ENCODE data around the gene RIPOR3.
"Not testable (repeated sequence)": the region's sequence is repeated elsewhere in the genome, so short reads cannot be mapped to it uniquely, and the experiment has no call there.

RIPOR3 gene

GRCh38 chr20:50724112-50724725, 32.9 kb upstream of the RIPOR3 start:
- no peak for DNase-seq (ENCODE audit: low read depth)

GRCh38 chr20:50723672-50724071, 32.3 kb upstream of the RIPOR3 start:
- DNase-seq (ENCODE audit: low read depth): no peak

GRCh38 chr20:50722424-50723155, 31.2 kb upstream of the RIPOR3 start:
- DNase-seq (ENCODE audit: low read depth): no peak

GRCh38 chr20:50721881-50722281, 30.5 kb upstream of the RIPOR3 start:
- DNase-seq (ENCODE audit: low read depth): no peak

GRCh38 chr20:50720582-50720981, 29.2 kb upstream of the RIPOR3 start:
- DNase-seq (ENCODE audit: low read depth): no peak

GRCh38 chr20:50720026-50720425, 28.7 kb upstream of the RIPOR3 start:
- DNase-seq (ENCODE audit: low read depth): no peak

GRCh38 chr20:50719328-50719727, 28.0 kb upstream of the RIPOR3 start:
- no peak for DNase-seq (ENCODE audit: low read depth)

GRCh38 chr20:50717974-50718761, 26.8 kb upstream of the RIPOR3 start:
- peak; percentile 24 for DNase-seq (ENCODE audit: low read depth)

- DNase-seq (ENCODE audit: low read depth): no peak
Observed at GRCh38 chr20:50717312-50717711, 26.0 kb upstream of the RIPOR3 start.

GRCh38 chr20:50716518-50716917, 25.2 kb upstream of the RIPOR3 start:
- no peak for DNase-seq (ENCODE audit: low read depth)

- DNase-seq (ENCODE audit: low read depth): peak; percentile 49
Observed at GRCh38 chr20:50715694-50716093, 24.4 kb upstream of the RIPOR3 start.

GRCh38 chr20:50714426-50714825, 23.1 kb upstream of the RIPOR3 start:
- DNase-seq (ENCODE audit: low read depth): not testable (repeated sequence)

- DNase-seq (ENCODE audit: low read depth): peak; percentile 61
Observed at GRCh38 chr20:50713657-50714101, 22.3 kb upstream of the RIPOR3 start.

GRCh38 chr20:50712771-50713656, 21.7 kb upstream of the RIPOR3 start:
- DNase-seq (ENCODE audit: low read depth): no peak

- no peak for DNase-seq (ENCODE audit: low read depth)
Observed at GRCh38 chr20:50711113-50711825, 19.9 kb upstream of the RIPOR3 start.

GRCh38 chr20:50710492-50711063, 19.2 kb upstream of the RIPOR3 start:
- DNase-seq (ENCODE audit: low read depth): peak; percentile 82

- no peak for DNase-seq (ENCODE audit: low read depth)
Observed at GRCh38 chr20:50709636-50709973, 18.3 kb upstream of the RIPOR3 start.

- DNase-seq (ENCODE audit: low read depth): no peak
Observed at GRCh38 chr20:50708845-50709635, 17.7 kb upstream of the RIPOR3 start.

GRCh38 chr20:50704971-50705370, 13.6 kb upstream of the RIPOR3 start:
- DNase-seq (ENCODE audit: low read depth): peak; percentile 59

GRCh38 chr20:50704514-50704913, 13.2 kb upstream of the RIPOR3 start:
- DNase-seq (ENCODE audit: low read depth): no peak

All from ELR (cell line).